Activated naive CD4-positive, alpha-beta T cell treated with Interleukin-2 at 50 U/mL for 16 hours (primary cell): Measurements from ENCODE around the gene AKAP12.
A peak's percentile ranks its signal among the peaks of the same experiment; 100 is the strongest.

Source experiments
- DNase-seq: peaks from one replicate; pipeline ENCODE4 v3.0.0-alpha.2; 2020

Gene AKAP12, protein sequence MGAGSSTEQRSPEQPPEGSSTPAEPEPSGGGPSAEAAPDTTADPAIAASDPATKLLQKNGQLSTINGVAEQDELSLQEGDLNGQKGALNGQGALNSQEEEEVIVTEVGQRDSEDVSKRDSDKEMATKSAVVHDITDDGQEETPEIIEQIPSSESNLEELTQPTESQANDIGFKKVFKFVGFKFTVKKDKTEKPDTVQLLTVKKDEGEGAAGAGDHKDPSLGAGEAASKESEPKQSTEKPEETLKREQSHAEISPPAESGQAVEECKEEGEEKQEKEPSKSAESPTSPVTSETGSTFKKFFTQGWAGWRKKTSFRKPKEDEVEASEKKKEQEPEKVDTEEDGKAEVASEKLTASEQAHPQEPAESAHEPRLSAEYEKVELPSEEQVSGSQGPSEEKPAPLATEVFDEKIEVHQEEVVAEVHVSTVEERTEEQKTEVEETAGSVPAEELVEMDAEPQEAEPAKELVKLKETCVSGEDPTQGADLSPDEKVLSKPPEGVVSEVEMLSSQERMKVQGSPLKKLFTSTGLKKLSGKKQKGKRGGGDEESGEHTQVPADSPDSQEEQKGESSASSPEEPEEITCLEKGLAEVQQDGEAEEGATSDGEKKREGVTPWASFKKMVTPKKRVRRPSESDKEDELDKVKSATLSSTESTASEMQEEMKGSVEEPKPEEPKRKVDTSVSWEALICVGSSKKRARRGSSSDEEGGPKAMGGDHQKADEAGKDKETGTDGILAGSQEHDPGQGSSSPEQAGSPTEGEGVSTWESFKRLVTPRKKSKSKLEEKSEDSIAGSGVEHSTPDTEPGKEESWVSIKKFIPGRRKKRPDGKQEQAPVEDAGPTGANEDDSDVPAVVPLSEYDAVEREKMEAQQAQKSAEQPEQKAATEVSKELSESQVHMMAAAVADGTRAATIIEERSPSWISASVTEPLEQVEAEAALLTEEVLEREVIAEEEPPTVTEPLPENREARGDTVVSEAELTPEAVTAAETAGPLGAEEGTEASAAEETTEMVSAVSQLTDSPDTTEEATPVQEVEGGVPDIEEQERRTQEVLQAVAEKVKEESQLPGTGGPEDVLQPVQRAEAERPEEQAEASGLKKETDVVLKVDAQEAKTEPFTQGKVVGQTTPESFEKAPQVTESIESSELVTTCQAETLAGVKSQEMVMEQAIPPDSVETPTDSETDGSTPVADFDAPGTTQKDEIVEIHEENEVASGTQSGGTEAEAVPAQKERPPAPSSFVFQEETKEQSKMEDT (N-terminal part only)

DNA sequence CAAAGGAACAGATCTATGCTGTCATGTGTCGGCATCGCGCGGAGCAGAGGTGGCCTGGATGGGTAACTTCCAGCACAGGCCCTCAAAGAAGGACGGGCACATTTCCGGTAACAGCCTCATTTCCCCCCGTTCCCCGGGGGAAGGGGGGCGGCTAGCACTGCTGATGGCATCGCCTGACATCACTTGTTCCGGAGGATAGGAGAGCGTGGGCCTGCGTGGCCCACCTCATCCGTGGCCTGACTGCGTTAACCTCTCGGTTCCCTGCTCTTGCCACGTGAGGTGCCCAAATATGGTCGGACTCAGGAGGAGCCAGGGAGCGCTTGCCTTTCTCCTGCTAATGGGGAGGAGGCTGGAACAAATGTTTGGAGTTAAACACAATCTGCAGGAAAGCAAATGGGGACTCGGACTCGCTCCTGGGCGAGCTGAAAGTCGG, at the start of gene AKAP12:
AKAP12 (plus strand) TSS at position 365 of the 433 bp plus-strand sequence. CDS start 596 bp downstream, outside the sequence.
- DNase-seq = no peak

DNA sequence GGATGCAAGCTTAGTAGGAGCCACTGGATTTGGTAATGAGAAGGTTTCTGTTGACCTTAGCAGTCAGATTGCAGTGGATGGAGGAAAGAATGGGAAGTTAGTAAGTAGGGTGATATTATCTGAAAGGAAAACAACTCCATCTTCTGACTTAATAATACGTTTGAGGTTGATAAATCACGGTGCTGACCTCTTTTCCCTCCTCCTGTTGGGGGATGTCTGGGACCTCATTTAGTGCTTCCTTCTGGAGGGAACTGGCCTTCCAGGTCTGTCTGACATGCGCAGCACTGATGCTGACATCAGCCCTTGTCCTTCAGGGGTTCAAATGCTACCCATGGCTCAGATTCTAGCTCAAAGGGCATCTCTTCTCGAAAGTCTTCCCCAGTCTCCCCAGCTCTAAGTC, 48.2 kb upstream of the AKAP12 start:
- no peak for DNase-seq

DNA sequence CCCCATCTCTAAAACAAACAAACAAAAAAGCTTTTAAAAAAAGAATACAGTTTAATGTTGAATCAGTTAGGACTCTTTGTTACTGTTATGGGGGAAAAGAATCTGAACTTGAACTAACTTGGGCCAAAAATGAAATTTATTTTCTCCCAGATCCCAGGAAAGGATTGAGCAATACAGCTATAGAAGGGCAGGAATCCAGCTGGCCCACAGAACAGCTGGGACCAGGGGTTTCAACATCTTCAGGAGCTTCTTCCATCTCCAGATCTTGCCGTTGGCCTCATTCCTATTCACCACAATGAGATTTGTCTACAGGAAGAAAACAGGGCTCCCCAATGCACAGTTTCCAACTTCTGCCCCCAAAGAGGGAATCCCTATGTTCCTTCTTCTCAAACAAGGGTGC, 43.2 kb upstream of the AKAP12 start:
- no peak for DNase-seq

DNA sequence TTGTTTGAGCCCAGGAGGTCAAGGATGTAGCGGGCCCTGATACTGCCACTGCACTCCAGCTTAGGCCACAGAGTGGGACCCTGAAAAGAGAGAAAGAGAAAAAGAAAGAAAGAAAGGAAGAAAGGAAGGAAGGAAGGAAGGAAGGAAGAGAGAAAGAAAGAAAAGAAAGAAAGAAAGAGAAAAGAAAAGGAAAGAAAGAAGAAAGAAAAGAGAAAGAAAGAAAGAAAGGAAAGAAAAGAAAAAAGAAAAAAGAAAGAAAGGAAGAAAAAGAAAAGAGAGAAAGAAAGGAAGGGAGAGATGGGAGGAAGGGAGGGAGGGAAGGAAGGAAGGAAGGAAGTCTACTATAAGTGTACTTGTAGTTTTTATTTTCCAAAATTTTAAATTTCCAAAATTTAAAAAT, 42.2 kb upstream of the AKAP12 start:
- no peak for DNase-seq

DNA sequence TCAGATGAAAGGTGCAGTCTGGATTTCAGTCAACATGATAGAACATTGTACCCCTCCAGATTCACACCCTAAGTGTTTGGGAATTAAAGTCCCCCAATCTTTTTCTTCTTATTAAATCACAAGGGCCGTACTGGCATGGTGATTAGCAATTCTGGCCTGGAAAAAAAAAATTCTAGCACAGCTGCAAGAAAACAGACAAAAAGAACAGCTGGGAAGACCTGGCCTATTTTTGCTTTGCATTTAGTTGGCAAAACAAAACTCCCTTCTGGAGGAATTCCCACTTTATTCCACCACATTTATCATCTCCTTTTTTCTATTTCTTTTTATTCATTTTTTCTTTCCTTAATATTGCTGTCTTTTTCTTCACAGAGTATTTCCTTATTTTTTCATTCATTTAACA, 39.8 kb upstream of the AKAP12 start:
- no peak for DNase-seq

DNA sequence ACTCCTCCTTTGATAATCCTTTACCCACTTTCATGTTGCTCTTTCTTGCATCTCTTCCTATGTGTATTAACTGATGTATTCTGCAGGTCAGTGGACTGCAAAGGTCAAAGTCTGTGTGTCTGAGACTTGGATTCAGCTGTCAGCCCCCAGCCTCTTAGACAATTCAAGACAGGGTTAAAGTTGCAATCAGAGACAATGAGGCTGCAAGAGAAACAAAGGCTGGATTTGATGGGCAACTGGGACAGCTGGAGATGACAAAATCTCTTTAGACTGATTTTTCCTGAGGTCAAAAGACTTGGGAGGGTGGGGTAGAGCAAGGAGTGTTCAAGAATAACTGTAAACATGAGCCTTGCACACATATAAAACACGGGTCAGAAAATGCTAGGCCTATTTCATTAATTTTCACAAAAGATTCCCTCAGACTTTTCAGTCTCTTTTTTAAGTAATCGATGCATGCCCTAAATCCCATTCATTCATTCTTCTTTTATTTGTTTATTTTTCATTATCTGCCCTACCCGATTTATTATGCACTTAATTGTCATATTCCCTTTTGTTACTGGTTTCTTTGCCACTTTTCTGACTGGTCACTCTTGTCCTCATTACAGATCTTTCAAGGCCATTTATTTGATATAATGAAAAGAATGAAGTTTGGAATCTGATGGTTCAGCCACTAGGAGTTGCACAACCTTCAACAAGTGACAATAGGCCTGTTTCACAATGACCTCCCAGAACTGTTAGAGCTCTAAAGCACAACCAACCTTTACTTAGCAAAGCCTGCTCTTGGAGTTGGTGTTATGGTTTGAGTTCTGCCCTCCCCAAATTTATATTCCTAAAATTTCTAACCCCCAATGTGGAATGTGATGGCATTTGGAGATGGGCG, 33.8 kb upstream of the AKAP12 start:
- no peak for DNase-seq

DNA sequence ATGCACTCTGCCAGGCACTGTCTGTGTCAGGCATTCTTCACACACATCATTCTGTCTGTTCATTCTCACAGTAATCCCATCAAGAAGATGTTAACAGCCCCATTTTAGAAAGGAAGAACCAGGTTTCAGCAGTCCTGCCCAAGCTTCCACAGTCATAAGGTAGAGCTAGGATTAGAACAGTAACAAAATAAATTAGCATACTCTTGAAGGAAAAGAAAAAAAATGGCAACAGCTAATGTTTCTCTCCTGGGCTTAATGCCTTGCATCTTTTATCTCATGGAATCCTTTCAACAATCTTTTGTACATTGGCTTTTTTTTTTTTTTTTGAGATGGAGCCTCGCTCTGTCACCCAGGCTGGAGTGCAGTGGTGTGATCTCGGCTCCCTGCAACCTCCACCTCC, 32.1 kb upstream of the AKAP12 start:
- DNase-seq = no peak

DNA sequence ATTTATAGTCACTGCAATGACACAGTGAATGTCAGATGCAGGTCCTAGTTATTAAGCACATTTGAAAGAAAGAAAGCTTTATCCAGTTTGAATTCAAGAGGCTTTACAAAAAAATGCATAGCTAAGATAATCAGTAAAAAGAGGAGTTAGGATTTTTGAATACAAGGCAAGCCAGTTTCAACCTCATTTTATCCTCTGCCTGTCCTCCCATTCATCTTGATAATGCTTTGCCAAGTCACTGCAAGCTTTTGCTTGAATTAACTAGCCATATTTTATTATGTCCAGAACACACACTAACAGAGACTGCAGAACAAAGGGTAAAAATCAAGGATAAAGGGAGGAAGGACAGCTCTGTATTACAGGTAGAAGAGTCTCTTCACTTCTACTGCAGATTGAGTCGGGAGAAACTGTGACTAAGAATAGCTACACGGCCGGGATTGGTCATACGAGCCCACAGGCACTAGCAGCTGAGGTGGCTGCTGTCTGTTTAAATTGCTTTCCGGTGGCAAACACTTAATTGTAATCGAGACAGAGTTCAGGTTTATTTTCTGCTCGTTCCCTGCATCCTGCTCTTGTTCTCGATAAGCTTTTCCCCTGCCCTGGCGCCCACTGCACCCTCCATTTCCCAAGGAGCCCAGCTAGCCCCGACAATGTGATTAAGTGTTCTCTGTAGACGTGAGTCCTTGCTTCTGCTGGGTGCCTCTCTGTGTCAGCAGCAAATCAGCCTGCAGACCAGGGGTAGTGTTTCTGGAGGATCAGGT, 30.5 kb upstream of the AKAP12 start:
- DNase-seq = no peak

DNA sequence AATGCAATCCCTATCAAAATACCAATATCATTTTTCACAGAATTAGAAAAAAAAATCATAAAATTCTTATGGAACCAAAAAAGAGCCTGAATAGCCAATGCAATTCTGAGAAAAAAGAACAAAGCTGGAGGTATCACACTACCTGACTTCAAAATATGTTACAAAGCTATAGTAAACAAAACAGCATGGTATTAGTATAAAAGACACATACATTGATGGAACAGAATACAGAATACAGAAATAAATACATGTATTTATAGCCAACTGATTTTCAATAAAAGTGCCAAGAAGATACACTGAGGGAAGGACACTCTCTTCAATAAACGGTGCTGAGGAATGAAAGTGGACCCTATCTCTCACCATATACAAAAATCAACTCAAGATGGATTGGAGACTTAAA, 28.7 kb upstream of the AKAP12 start:
- no peak for DNase-seq

DNA sequence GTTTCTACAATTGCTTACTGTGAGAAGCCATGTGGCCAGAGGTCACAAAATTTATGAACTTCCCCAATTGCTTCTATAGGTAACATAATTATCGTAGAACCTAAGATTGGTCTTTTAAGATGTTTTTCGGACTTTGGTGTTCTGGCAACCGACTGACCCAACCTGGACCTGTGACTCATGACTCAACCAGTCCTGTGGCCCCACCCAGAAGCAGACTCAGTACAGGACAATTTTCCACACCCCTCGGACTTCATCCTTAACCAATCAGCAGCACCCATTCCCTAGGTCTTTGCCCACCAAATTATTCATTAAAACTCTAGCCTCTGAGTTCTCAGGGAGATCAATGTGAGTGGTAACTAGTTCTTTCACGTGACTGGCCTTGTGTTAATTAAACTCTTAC, 26.4 kb upstream of the AKAP12 start:
- no peak for DNase-seq

DNA sequence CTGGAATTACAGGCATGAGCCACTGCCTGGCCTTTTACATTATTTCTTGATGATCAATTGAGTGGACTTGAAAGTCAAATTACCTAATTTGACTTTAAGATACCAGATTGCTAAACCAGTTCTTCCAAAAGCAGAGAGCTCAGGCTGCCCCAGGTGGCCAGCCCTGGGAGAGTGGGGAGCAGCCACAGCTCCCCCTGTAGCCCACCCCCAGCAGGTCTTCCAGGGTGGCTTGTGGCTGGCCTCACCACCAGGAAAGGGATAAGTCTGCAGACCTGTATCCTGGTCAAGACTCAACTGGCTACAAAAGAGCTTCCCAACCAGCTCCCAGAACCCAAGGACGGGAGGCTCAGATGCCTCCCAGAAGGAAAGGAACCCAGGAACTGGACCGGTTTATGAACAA, 23.8 kb upstream of the AKAP12 start:
- DNase-seq = no peak

DNA sequence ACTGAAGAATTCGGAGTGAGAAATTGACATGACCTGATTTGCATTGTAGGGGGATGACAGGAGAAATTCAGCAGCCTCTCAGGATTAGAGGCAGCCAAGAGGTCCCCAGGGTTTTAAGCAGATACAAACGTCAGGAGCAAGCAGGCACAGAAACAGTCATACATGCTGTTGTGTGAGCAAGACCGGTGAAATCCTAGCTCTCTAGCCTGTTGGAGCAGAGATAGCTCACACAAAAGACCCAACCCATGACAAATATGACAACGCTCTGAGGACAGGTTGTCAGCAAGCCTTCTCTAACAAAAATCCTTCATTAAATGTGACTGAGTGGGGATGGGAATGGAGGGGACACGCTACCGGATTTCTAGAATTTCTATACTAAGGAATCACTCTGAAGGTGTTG, 23.0 kb upstream of the AKAP12 start:
- no peak for DNase-seq

DNA sequence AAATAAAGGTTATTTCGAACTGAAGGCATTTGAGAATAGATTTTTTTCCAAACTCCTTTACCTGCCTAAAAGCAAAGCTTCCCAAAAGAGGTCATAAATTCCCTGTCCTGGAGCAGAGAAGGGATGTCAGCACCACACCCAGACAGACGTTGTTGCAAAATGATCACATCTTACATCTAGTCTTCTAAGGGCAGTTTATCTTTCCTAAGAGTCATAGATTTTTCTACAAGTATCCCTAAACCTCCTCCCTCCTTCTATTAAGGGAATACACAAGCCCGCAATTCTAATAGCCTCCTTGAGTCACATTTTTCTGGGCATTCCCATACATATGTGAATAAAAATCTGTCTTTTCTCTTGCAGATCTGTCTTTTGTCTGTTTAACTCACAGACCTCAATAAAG, 20.6 kb upstream of the AKAP12 start:
- no peak for DNase-seq

DNA sequence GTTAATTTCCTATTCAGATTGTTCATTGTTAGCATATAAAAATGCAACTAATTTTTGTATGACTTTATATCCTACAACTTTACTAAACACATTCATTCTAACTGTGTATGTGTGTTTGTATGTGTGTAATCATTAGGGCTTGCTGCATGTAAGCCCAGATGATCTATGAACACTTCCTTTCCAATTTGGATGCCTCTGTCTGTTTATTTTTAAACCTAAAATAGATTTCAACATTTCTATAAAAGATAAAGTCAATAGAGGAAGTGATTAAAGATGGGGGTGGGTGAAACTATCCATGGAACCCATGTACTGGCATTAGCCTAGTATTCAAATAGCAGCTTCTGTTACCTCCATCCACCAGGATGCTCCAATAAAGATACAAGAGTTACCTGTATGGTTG, 15.7 kb upstream of the AKAP12 start:
- DNase-seq = no peak

DNA sequence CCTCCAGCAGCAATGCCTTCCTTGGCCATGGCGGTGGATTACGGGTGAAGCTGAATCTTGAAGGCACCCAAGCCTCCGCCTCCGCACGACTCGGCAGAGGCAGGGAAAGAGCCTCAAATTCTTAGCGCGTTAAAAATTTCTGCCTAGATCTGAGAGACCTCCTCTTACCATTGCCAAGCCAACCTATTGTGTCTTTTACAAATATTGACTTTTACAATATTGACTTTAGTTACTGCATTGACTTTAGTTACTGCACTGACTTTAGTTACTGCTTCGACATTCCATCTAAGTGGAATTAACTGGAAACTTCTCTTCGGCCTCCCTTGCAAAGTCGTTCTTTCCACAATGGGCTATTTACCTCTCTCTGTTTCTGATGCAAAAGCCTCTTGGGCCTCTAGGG, 13.8 kb upstream of the AKAP12 start:
- DNase-seq = no peak

DNA sequence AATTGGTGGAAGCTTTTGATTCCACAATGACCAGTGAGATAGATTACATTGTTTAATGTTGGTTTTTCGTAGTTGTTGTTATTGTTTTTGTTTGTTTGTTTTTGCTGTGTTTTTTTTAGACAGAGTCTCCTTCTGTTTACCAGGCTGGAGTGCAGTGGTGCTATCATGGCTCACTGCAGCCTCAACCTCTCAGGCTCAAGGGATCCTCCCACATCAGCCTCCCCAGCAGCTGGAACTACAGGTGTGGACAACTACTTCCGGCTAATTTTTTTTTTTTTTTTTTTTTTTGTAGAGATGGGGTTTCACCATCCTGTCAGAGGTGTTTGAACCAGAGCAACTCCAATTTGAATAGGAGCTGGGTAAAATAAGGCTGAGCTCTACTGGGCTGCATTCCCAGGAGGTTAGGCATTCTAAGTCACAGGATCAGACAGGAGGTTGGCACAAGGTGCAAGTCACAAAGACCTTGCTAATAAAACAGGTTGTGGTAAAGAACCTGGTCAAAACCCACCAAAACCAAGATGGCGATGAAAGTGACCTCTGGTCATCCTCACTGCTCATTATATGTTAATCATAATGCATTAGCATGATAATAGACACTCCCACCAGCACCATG, 10.9 kb upstream of the AKAP12 start:
- DNase-seq = no peak

DNA sequence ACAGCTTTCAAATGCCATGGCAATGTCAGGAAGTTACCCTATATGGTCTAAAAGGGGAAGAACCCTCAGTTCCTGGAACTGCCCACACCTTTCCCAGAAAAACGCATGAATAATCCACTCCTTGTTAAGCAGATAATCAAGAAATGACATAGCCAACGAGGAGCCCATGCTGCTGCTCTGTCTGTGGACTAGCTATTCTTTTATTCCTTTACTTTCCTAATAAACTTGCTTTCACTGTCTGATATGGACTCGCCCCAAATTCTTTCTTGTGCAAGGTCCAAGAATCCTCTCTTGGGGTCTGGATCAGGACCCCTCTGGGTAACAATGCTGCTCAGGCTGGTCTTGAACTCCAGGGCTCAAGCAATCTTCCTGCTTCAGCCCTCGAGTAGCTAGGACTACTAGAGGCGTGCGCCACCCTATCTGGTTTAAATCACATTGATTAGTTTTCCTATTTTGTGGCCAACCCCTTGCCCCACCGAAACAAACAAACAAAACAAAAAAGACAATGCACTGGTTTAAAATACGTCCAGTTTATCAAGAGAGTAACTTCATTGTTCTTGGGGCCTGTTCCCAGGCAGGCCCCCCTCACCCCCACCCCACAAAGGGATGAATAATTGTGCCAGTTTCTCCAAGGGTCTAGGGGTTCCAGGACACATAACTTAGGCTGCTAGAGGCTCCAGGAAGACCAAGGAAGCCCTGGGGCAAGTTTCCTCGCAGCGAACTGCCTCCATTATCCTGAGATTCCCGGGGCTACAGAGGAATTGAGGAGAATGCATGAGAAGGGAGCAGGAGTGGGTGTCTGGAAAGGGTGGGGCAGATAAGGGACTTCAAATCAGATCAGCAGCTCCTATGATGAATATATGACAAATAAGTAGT, 10.1 kb upstream of the AKAP12 start:
- peak; percentile 23 for DNase-seq

DNA sequence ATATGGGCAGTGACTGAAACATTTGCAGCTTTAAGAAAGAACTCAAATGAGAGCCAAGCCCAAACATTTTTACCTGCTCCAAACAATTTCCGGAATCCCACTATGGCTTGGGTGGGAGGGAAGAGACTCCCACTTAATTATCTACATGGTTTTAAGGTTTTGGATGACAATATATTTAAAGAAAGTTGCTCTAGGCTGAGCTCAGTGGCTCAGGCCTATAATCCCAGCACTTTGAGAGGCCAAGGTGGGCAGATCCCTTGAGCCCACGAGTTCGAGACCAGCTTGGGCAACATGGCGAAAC, 9.5 kb upstream of the AKAP12 start:
- no peak for DNase-seq

DNA sequence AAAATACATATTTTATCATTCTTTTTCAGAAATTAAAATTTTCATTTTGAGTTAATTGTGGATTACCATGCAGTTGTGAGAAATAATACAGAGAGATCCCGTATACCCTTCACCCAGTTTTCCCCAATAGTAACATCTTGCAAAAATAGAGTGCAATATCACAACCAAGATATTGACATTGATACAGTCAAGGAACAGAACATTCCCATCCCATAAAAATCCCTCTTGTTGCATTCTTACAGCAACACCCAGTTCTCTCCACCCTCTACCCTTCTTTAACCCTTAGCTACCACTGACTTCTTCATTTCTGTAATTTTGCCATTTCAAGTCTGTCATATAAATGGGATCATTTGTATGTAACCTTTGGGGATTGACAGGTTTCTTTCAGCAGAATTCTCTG, 6.9 kb upstream of the AKAP12 start:
- no peak for DNase-seq

DNA sequence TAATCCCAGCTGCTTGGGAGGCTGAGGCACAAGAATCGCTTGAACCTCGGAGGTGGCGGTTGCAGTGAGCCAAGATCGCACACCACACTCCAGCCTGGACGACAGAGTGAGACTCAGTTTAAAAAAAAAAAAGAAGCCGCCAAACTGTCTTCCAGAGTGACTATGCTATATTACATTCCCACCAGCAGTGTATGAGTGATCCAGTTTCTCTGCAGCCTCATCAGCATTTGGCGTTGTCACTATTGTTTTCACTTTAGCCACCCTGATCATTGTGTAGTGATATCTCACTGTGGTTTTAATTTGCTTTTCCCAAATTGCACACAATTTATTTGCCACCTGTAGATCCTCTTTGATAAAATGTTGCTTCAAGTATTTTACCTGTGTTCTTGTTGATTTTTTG, 6.0 kb upstream of the AKAP12 start:
- DNase-seq = no peak
